ENCODE data around the gene ZNF727. TPM values are rescaled to one million over a fixed set of nuclear protein-coding genes. Genes with fewer than 3 reads are reported as not detected.
"Not testable (repeated sequence)": the region's sequence is repeated elsewhere in the genome, so short reads cannot be mapped to it uniquely, and the experiment has no call there.

Gene ZNF727
- total and polyA plus RNA-seq, 11 donors: 0.19 to 6.2 (median 2.5) TPM; not detected in 2

- TF ChIP-seq POLR2A (IDR thresholded peaks at IDR 0.05): no peak
- Histone ChIP-seq H3K27ac (no peak overlapping the region), H3K4me3 (peak overlapping the region in 3 of 12 donors; percentile 22 to 26 (median 24)), H3K4me1 (no peaks in the 10 kb centered on the region), H3K9me3 (peaks cover 0 to 89% (median 42%) of the 10 kb centered on the region in 12 donors), H3K36me3 (no peaks in the 10 kb centered on the region), H3K27me3 (peaks cover 0 to 13% (median 0%) of the 10 kb centered on the region in 9 donors)
- WGBS, 4 donors: 11 to 49% (median 18%) methylated on average over 15 to 21 of the region's 21 CpGs
- peak; percentile 32 to 86 (median 79) for ATAC-seq
- DNase-seq: peak in 3 of 5 donors; percentile 11 to 42 (median 38)
- intact Hi-C loops (cut with DNase I): no loop called here
Measured at GRCh38 chr7:64037095-64037494, 8.1 kb upstream of the ZNF727 start.

GRCh38 chr7:64046041-64046389, 781 bp downstream of the ZNF727 start:
- 8 to 49% (median 25%) methylated on average over 12 of the region's 12 CpGs for WGBS, 4 donors
- intact Hi-C loops (cut with DNase I): loop anchor here in 2 of 10 donors (10.0 kb wide), 1 partner anchor 121 kb away; no protein-coding TSS in a partner anchor
- Histone ChIP-seq H3K27me3 (no peaks in the 10 kb centered on the region), H3K27ac (peak overlapping the region in 10 of 12 donors; percentile 51 to 92 (median 82)), H3K4me3 (peak overlapping the region; percentile 43 to 87 (median 64)), H3K36me3 (no peaks in the 10 kb centered on the region), H3K9me3 (peaks cover 0 to 36% (median 7%) of the 10 kb centered on the region in 12 donors), H3K4me1 (peaks cover 0 to 16% (median 2%) of the 10 kb centered on the region in 12 donors)
- TF ChIP-seq, protein P1, sequence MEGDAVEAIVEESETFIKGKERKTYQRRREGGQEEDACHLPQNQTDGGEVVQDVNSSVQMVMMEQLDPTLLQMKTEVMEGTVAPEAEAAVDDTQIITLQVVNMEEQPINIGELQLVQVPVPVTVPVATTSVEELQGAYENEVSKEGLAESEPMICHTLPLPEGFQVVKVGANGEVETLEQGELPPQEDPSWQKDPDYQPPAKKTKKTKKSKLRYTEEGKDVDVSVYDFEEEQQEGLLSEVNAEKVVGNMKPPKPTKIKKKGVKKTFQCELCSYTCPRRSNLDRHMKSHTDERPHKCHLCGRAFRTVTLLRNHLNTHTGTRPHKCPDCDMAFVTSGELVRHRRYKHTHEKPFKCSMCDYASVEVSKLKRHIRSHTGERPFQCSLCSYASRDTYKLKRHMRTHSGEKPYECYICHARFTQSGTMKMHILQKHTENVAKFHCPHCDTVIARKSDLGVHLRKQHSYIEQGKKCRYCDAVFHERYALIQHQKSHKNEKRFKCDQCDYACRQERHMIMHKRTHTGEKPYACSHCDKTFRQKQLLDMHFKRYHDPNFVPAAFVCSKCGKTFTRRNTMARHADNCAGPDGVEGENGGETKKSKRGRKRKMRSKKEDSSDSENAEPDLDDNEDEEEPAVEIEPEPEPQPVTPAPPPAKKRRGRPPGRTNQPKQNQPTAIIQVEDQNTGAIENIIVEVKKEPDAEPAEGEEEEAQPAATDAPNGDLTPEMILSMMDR (IDR thresholded peaks at IDR 0.05): no peak
- no peak for TF ChIP-seq POLR2A (IDR thresholded peaks at IDR 0.05)
- ATAC-seq (peak in 2 of 4 donors; percentile 24 to 25), DNase-seq (no peak)

GRCh38 chr7:64077837-64078698, 32.8 kb downstream of the ZNF727 start:
- intact Hi-C loops (cut with DNase I); H3K27me3 ChIP-seq; H3K4me1 ChIP-seq; DNase-seq; H3K4me3 ChIP-seq; H3K27ac ChIP-seq; ATAC-seq: not testable (repeated sequence)
- Histone ChIP-seq H3K9me3 (peaks cover 12 to 100% (median 98%) of the 10 kb centered on the region in 12 donors), H3K36me3 (peaks cover 0 to 62% (median 7%) of the 10 kb centered on the region in 9 donors)
- WGBS, 4 donors: 77 to 82% (median 78%) methylated on average over 3 of the region's 3 CpGs

DNA sequence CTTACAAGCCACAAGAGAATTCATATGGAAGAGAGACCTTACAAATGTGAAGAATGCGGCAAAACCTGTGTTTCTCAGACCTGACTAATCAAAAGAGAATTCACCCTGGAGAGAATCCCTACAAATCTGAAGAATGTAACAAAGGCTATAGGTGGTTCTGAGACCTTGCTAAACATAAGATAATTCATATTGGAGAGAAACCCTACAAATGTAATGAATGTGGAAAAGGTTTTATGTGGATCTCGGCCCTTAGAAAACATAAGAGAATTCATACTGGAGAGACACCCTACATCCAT, 33.4 kb downstream of the ZNF727 start:
- 84 to 90% (median 87%) methylated on average over 2 of the region's 2 CpGs for whole genome bisulfite sequencing, 4 donors
- no peaks in the 10 kb centered on the region for H3K27me3 ChIP-seq
- DNase-seq: no peak
- TF ChIP-seq POLR2A (IDR thresholded peaks at IDR 0.05): no peak
- TF ChIP-seq, protein P1 (IDR thresholded peaks at IDR 0.05): no peak
- intact Hi-C loops (cut with DNase I): no loop called here
- no peak overlapping the region for H3K27ac ChIP-seq
- no peaks in the 10 kb centered on the region for H3K4me1 ChIP-seq
- no peak for ATAC-seq
- peaks cover 12 to 100% (median 100%) of the 10 kb centered on the region in 12 donors for H3K9me3 ChIP-seq
- no peak overlapping the region for H3K4me3 ChIP-seq
- peaks cover 0 to 64% (median 7%) of the 10 kb centered on the region in 9 donors for H3K36me3 ChIP-seq

DNA sequence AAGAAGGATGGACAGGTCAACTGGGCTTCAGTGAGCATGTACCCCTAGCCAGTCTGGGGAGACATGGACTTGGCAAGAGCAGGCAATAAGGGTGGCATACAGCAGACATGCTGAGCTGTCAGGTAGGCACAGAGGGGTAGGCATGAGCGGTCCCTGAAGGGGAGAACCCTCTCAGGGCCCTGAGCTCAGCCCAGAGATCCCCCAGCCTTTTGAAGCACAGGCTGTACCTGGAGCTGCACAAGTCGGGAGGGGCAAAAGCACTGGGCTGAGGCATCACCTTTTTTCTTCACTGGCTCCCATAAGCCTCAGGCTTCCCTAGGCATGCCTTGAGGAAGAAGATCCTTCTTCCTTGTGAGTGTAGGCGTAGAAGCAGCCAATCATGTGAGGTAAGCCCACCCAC, 42.3 kb downstream of the ZNF727 start:
- H3K36me3 ChIP-seq: peaks cover 0 to 11% (median 0%) of the 10 kb centered on the region in 9 donors
- peaks cover 2 to 100% (median 95%) of the 10 kb centered on the region in 12 donors for H3K9me3 ChIP-seq
- no peak for TF ChIP-seq POLR2A (IDR thresholded peaks at IDR 0.05)
- TF ChIP-seq, protein P1 (IDR thresholded peaks at IDR 0.05): no peak
- intact Hi-C loops (cut with DNase I): no loop called here
- no peak for DNase-seq
- no peak overlapping the region for H3K27ac ChIP-seq
- no peaks in the 10 kb centered on the region for H3K4me1 ChIP-seq
- H3K27me3 ChIP-seq: no peaks in the 10 kb centered on the region
- H3K4me3 ChIP-seq: no peak overlapping the region
- WGBS, 4 donors: 45 to 52% (median 47%) methylated on average over 2 to 3 of the region's 3 CpGs; no CpG with 5 or more reads in 1 of the 4 donors
- ATAC-seq: peak in 1 of 4 donors; percentile 18

DNA sequence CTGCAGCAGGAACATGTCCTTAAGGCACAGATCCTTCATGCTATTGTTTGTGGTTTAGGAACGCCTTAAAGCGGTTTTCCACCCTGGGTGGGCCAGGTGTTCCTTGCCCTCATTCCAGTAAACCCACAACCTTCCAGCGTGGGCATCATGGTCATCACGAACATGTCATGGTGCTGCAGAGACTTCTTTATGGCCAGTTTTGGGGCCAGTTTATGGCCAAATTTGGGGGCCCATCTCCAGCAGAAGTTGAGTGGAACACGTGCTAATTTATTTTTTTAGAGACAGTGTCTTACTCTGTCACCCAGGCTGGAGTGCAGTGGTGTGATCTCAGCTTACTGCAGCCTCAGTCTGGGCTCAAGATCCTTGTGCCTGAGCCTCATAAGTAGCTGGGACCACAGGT, 43.6 kb downstream of the ZNF727 start:
- H3K27me3 ChIP-seq; H3K36me3 ChIP-seq; H3K4me1 ChIP-seq; H3K4me3 ChIP-seq; ATAC-seq; H3K27ac ChIP-seq; DNase-seq; intact Hi-C loops (cut with DNase I): not testable (repeated sequence)
- peaks cover 2 to 100% (median 95%) of the 10 kb centered on the region in 12 donors for H3K9me3 ChIP-seq
- 72 to 81% (median 76%) methylated on average over 5 of the region's 5 CpGs for WGBS, 4 donors

Data from heart left ventricle (tissue), 16 donors.